Measurements from ENCODE around the gene SLC35F6. TPM values are rescaled to one million over a fixed set of nuclear protein-coding genes. Genes with fewer than 3 reads are reported as not detected.
"Not testable (repeated sequence)": the region's sequence is repeated elsewhere in the genome, so short reads cannot be mapped to it uniquely, and the experiment has no call there.

The SLC35F6 gene
- polyA plus RNA-seq, 3 donors, result 7.1 to 17.0 (median 15.2) TPM

- WGBS, 3 donors, result 75 to 80% (median 79%) methylated on average over 3 of the region's 3 CpGs
- no peak overlapping the region for H3K27ac ChIP-seq (ENCODE audit: low read depth, low read length)
These were observed 17.1 kb upstream of the SLC35F6 start for GRCh38 chr2:26746934-26747333.

- not testable (repeated sequence) for H3K27ac ChIP-seq (ENCODE audit: low read depth, low read length)
- WGBS, 3 donors, result 42 to 67% (median 57%) methylated on average over 8 of the region's 8 CpGs
These were observed 14.2 kb upstream of the SLC35F6 start for GRCh38 chr2:26749787-26750420.

GRCh38 chr2:26750467-26750866 is 13.6 kb upstream of the SLC35F6 start:
- whole genome bisulfite sequencing, 3 donors, result 83 to 88% (median 87%) methylated on average over 11 of the region's 11 CpGs

GRCh38 chr2:26752656-26753055 is 11.4 kb upstream of the SLC35F6 start:
- WGBS, 3 donors, result 78 to 90% (median 87%) methylated on average over 3 of the region's 3 CpGs

More at GRCh38 chr2:26750467-26750866, 13.6 kb upstream of the SLC35F6 start:
- H3K27ac ChIP-seq (ENCODE audit: low read depth, low read length), result not testable (repeated sequence)

GRCh38 chr2:26754539-26754938 is 9.5 kb upstream of the SLC35F6 start:
- H3K27ac ChIP-seq (ENCODE audit: low read depth, low read length), result no peak overlapping the region
- 96 to 99% (median 96%) methylated on average over 4 of the region's 4 CpGs for WGBS, 3 donors

More at GRCh38 chr2:26752656-26753055, 11.4 kb upstream of the SLC35F6 start:
- H3K27ac ChIP-seq (ENCODE audit: low read depth, low read length), result no peak overlapping the region

- no peak overlapping the region for H3K27ac ChIP-seq (ENCODE audit: low read depth, low read length)
These were observed 9.0 kb upstream of the SLC35F6 start for GRCh38 chr2:26754972-26755670.

GRCh38 chr2:26756337-26756736 is 7.7 kb upstream of the SLC35F6 start:
- H3K27ac ChIP-seq (ENCODE audit: low read depth, low read length), result no peak overlapping the region
- 60 to 76% (median 73%) methylated on average over 5 of the region's 5 CpGs for WGBS, 3 donors

More at GRCh38 chr2:26754972-26755670, 9.0 kb upstream of the SLC35F6 start:
- 73 to 77% (median 76%) methylated on average over 4 of the region's 4 CpGs for WGBS, 3 donors

- no peak overlapping the region for H3K27ac ChIP-seq (ENCODE audit: low read depth, low read length)
- WGBS, 3 donors, result 63 to 79% (median 65%) methylated on average over 6 of the region's 6 CpGs
These were observed 6.0 kb upstream of the SLC35F6 start for GRCh38 chr2:26757873-26758789.

- 78 to 87% (median 83%) methylated on average over 7 of the region's 7 CpGs for WGBS, 3 donors
These were observed 5.2 kb upstream of the SLC35F6 start for GRCh38 chr2:26758790-26759321.

GRCh38 chr2:26759845-26760244 is 4.2 kb upstream of the SLC35F6 start:
- no peak overlapping the region for H3K27ac ChIP-seq (ENCODE audit: low read depth, low read length)
- 94 to 96% (median 96%) methylated on average over 5 of the region's 5 CpGs for WGBS, 3 donors

More at GRCh38 chr2:26758790-26759321, 5.2 kb upstream of the SLC35F6 start:
- no peak overlapping the region for H3K27ac ChIP-seq (ENCODE audit: low read depth, low read length)

GRCh38 chr2:26760991-26761390 is 3.1 kb upstream of the SLC35F6 start:
- 69 to 78% (median 74%) methylated on average over 10 of the region's 10 CpGs for WGBS, 3 donors
- not testable (repeated sequence) for H3K27ac ChIP-seq (ENCODE audit: low read depth, low read length)

GRCh38 chr2:26763019-26763418 is 1.1 kb upstream of the SLC35F6 start:
- no peak overlapping the region for H3K27ac ChIP-seq (ENCODE audit: low read depth, low read length)
- WGBS, 3 donors, result 87 to 95% (median 95%) methylated on average over 10 of the region's 10 CpGs

- 26 to 36% (median 29%) methylated on average over 3 of the region's 3 CpGs for WGBS, 3 donors
- H3K27ac ChIP-seq (ENCODE audit: low read depth, low read length), result no peak overlapping the region
These were observed 822 bp downstream of the SLC35F6 start for GRCh38 chr2:26764906-26765305.

GRCh38 chr2:26765475-26766200 is 1.6 kb downstream of the SLC35F6 start:
- no peak overlapping the region for H3K27ac ChIP-seq (ENCODE audit: low read depth, low read length)
- WGBS, 3 donors, result 81 to 94% (median 86%) methylated on average over 10 of the region's 10 CpGs

- H3K27ac ChIP-seq (ENCODE audit: low read depth, low read length), result no peak overlapping the region
- 57 to 71% (median 64%) methylated on average over 5 of the region's 5 CpGs for WGBS, 3 donors
These were observed 3.0 kb downstream of the SLC35F6 start for GRCh38 chr2:26767129-26767528.

GRCh38 chr2:26767894-26768487 is 3.9 kb downstream of the SLC35F6 start:
- H3K27ac ChIP-seq (ENCODE audit: low read depth, low read length), result no peak overlapping the region
- WGBS, 3 donors, result 94% methylated on average over 5 of the region's 5 CpGs

- no peak overlapping the region for H3K27ac ChIP-seq (ENCODE audit: low read depth, low read length)
- 95 to 98% (median 98%) methylated on average over 3 of the region's 3 CpGs for WGBS, 3 donors
These were observed 4.6 kb downstream of the SLC35F6 start for GRCh38 chr2:26768759-26769088.

All from adipose tissue (tissue), 3 donors.